Activated naive CD4-positive, alpha-beta T cell treated with anti-CD3 and anti-CD28 coated beads, Interleukin-2, amount 50 U/mL, for 24 hours (primary cell): ENCODE results near the gene DPF3.

Source experiments
- H3K27ac Mint-ChIP-seq: one replicate; pipeline ENCODE4 v1.8.0; 2021; ENCODE audit warnings: mild to moderate bottlenecking, mixed read lengths
- H3K27me3 Mint-ChIP-seq: one replicate; pipeline ENCODE4 v1.8.0; 2021; ENCODE audit warnings: mixed read lengths
- H3K36me3 Mint-ChIP-seq: one replicate; pipeline ENCODE4 v1.8.0; 2021; ENCODE audit warnings: mixed read lengths
- H3K4me1 Mint-ChIP-seq: one replicate; pipeline ENCODE4 v1.8.0; 2021; ENCODE audit warnings: mixed read lengths
- H3K4me3 Mint-ChIP-seq: one replicate; pipeline ENCODE4 v1.8.0; 2021; ENCODE audit warnings: mild to moderate bottlenecking, mixed read lengths
- H3K9me3 Mint-ChIP-seq: one replicate; pipeline ENCODE4 v1.8.0; 2021; ENCODE audit warnings: mixed read lengths

DPF3 gene

DNA sequence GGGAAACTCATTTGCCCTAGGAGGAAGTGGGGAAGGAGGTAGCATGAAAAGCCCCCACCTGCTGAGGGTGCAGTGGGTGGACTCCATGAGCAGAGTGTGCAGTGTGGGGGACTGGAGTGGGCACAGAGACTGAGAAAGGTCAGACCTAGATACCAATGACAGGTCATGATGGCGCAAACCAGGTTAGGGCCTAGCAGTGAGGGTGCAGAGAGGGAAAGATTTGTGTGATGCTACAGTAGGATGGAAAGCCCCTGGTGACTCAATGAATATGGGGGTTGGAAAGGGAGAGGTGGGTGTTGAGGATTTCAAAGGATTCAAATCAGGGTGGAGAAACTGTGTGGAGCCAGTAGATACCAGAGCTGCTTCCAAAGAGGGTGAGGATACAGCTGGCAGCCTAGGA, 319.2 kb downstream of the DPF3 start:
- no peak overlapping the region for H3K27ac Mint-ChIP-seq
- H3K4me3 Mint-ChIP-seq, result no peak overlapping the region
- no peaks in the 10 kb centered on the region for H3K27me3 Mint-ChIP-seq
- no peaks in the 10 kb centered on the region for H3K9me3 Mint-ChIP-seq
- H3K36me3 Mint-ChIP-seq, result no peaks in the 10 kb centered on the region
- no peaks in the 10 kb centered on the region for H3K4me1 Mint-ChIP-seq

DNA sequence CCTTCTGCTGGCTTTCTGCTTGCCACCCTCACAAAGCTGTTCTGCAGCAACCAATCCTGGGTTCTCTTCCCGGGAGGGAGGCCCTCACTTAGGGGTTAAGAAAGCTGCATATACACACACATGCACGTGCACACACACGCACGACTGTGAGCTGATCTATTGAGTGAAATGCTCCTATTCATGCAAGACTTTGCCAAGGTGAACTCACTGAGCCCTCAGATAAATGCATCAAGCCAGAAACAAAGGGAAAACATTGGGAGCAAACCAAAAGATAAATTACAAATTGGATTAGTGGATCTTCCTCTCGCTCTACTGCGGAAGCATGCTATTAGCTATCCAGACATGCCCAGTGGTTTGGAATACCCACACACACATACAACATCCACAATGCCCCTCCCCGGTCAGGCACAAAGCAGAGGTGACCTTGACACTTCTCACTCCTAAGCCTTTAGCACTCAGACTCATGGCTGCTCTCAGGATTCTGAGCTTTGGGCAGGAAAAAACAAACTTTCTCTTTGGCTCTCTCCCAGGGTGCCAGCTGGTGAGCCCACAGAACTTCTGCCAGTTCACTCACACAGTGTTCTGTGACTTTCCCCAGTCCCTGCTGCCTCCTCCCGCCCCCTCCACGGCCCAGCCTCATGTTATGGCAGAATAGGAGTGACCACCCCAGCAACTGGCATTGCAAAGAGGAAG, 320.0 kb downstream of the DPF3 start:
- H3K27me3 Mint-ChIP-seq, result no peaks in the 10 kb centered on the region
- H3K4me1 Mint-ChIP-seq, result no peaks in the 10 kb centered on the region
- H3K9me3 Mint-ChIP-seq, result no peaks in the 10 kb centered on the region
- no peak overlapping the region for H3K27ac Mint-ChIP-seq
- no peaks in the 10 kb centered on the region for H3K36me3 Mint-ChIP-seq
- no peak overlapping the region for H3K4me3 Mint-ChIP-seq
